HL-60/S4 treated with retinoic acid at 250 ng/mL for 4 days and 3 days (cell line): Measurements from ENCODE around the gene CYP27B1.

Experiments used
- in situ Hi-C: fragments of 300-500 bp; cut with MboI; formaldehyde crosslinking; loops from 2 replicates; pipeline ENCODE4 v1.7.0; 2022; ENCODE audit warnings: low sequenced_read_pairs

Gene CYP27B1

DNA sequence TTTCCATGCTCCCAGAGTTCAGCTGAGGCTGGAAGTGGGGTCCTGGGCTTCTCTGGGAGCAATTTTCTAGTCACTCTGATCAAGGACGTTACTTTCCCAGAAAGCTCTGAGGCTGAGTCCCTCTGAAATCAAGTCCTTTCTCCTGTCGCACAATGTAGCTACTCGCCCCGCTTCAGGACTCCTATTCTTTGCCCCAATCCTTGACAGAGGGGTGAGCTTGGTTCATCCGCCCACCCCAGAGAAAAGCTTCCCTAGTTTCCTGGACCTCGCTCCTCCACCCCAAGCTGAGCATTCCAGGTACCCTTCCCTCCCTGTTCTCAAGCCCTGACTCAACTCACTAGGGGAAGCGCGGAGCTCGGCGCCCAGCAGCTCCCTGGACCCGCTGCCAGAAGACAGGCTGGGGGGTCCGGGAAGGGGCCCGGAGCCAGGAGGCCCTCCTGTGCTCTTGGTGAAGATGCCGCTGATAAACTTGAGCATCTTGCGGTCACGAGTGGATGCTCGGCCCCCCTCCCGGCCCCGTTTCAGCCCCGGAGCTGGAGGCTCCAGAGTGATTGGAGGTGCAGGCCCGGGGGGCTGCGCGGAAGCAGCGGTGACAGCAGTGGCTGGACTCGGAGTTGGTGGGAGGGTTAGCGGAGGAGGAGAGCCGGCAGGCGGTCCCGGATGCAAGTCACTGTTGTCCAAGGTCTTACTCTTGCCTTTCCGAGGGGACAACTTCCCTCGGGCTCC lies 30.0 kb downstream of the CYP27B1 start:
- in situ Hi-C loops: no loop called here

- in situ Hi-C loops: no loop called here
Measured at GRCh38 chr12:57735952-57736740, 30.7 kb downstream of the CYP27B1 start.

- in situ Hi-C loops: no loop called here
Measured at GRCh38 chr12:57735198-57735855, 31.6 kb downstream of the CYP27B1 start.

DNA sequence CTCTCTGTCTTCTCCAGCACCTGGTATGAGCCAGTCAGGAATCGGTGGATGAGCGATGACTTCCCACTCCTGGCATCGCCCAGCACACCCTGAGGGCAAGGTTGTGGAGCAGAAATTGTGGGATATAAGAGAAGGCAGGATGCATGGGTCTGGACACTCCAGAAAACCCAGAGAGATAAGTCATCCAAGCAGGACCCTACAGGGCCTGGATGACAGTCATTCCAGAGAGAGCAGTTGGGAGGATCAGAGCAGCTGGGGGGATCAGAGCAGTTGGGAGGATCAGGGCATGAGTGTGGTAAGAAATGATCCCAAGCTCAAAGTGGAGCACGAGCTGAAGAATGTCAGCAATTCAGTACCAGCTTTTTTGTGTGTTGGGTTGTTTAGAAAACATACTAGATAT lies 32.3 kb downstream of the CYP27B1 start:
- in situ Hi-C loops: no loop called here

DNA sequence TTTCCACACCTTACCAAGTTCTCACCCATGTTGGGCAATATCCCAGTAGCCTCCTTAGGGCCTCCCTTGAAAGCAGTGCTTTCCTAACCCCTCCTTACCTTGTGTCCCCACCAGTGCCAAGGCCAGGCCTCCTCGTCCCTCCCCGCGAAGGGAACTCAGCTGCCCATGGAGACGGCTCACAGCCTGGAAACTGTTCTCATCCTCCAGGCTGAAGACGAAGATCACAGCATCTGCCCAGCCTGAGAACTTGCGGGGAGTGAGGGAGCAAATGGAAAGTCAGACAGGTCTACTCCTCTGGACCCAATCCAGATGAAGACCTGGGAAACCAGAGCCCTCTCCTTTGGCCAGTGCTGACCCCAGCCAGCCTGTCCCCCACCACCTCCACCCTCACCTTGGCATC lies 33.0 kb downstream of the CYP27B1 start:
- in situ Hi-C loops: no loop called here

GRCh38 chr12:57732726-57733593 lies 33.9 kb downstream of the CYP27B1 start:
- in situ Hi-C loops: no loop called here

GRCh38 chr12:57732270-57732669 lies 34.6 kb downstream of the CYP27B1 start:
- in situ Hi-C loops: no loop called here

DNA sequence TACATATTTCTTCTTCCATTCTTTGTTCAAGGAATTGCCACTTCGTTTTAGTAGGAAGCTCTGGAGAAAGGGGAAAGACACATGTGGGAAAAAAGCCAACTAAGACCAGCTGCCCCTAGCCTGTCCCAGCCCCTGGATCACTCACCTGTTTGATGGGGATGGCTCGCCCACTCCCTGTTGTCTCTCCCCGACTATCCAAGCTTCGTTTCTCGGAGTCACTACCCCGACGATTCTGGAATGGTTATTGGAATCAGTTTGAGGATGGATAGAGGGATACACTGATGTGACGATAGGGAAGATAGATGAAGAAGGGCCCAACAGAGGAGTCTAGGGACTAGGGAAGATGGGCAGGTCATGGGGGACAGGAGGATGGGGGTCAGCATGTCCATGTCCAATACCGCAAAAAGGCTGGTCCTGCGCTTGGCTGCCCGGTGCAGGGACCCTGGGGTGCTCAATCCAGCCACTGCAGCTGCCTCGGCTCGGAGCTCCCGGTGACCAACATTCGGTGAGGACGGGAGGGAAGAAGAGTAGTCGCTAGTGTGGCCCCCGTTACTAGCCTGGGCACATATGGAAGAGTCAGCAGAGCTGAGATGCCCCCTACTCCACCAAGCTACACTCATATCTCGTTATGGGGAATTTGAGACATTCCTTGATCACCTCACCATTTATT lies 35.3 kb downstream of the CYP27B1 start:
- in situ Hi-C loops: no loop called here

- in situ Hi-C loops: no loop called here
Measured at GRCh38 chr12:57730336-57731067, 36.4 kb downstream of the CYP27B1 start.

DNA sequence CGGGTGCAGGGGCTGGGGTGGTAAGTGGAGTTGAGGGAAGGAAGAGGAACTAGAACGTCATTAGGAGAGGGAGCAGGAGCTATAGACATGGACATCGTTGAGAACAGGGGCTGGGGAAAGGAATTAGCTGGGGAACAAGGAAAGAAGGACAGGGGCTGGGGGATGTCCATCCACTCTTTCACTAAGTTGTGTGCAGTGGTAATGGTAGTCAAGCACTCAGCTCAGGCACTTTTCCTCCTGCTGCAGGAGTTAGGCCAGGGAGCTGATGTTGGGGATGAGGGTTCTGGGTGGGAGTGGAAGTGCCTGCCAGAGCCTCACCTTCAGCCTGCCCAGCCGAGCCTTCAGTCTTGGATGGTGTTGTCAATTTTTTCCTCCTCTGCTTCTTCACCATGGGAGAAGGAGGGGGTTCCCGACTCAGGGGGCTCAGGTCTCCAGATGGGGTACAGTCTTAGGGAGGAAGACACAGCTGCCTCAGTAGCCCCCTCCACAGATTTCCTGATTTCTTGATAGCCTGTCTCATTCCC lies 37.5 kb downstream of the CYP27B1 start:
- in situ Hi-C loops: no loop called here

- in situ Hi-C loops: no loop called here
Measured at GRCh38 chr12:57727758-57728395, 39.0 kb downstream of the CYP27B1 start.

DNA sequence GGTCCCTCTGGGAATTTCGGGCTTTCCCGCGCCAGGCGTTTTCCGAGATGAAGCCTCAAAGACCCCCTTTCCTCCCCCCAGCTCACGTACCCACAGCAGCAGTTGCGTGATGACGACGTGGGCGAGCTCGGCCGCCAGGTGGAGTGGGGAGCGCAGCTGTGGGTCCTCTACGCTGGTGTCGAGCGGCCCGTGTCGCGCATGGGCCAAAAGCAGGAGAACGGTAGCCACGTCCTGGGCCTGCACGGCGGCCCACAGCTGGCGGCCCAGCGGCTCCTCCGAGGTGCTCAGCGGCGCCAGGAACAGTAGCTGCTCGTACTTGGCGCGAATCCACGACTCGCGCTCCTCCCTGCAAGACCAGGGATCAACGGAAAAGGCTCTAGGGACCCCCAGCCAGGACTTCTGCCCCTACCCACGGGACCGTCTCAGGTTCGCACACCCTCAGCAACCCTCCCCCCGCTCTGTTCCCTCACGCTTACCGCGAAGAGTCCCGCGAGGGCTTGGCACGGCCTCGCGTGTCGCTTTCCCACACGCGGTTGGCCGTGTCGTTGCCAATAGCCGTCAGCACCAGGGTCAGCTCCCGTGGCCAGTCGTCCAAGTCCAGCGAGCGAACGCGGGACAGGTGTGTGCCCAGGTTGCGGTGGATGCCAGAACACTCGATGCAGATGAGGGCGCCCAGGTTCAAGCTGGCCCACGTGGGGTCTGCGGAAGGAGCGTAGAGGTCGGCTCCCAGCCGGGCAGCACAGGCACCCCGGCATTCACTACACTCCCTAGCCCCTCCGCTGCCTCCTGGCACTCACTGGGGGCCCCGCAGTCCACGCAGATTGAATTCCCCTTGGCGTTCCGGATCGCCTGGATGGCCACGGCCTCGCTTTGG lies 39.8 kb downstream of the CYP27B1 start:
- in situ Hi-C loops: no loop called here

DNA sequence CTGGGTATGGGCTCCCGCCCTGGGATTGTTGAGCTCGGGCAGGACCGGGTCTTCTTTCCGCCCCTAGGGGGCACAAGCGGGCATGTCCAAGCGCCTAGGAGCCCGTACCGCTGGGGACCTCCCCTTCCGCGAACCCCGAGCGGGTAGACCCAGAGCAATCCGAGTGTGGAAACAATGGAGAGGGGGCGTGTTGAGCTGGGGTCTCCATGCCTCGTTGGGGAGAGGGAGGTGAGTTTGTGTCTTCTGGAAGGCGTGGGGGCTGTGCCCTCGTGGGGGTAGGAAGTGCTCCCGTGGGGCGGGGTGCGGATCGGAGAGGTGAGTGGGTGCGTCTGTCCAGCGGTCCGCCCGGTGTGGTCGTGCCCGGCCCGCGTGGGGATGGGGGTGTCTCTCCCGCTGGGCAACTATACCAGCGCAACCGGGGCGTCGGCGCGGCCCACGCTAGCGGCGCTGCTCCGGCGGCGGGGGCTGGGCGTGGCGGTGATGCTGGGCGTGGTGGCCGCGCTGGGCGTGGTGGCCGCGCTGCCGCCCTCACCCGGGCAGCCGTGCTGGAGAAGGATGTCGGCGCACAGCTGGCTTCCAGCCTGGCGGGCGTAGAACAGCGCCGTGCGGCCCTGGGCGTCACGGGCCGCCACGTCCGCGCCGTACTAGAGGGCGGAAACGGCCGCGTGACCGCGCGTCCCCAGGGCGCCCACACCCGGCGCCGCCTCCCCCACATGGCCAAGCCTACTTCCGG lies 40.6 kb downstream of the CYP27B1 start:
- in situ Hi-C loops: no loop called here

DNA sequence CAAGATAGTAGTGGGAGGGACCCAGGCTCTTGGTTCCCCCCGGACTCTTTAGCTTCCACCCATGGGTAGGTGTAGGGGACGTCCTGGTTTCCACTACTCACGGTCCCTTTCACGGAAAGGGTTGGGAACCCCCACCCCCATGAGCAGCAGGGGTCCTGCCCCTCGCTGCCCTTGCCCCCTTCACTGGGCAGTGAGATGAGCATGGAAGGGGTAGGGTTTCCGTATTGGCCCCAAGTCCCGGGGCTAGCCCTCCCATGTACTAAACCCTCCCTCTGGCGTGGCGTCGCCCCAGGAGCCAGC lies 41.1 kb downstream of the CYP27B1 start:
- in situ Hi-C loops: no loop called here

DNA sequence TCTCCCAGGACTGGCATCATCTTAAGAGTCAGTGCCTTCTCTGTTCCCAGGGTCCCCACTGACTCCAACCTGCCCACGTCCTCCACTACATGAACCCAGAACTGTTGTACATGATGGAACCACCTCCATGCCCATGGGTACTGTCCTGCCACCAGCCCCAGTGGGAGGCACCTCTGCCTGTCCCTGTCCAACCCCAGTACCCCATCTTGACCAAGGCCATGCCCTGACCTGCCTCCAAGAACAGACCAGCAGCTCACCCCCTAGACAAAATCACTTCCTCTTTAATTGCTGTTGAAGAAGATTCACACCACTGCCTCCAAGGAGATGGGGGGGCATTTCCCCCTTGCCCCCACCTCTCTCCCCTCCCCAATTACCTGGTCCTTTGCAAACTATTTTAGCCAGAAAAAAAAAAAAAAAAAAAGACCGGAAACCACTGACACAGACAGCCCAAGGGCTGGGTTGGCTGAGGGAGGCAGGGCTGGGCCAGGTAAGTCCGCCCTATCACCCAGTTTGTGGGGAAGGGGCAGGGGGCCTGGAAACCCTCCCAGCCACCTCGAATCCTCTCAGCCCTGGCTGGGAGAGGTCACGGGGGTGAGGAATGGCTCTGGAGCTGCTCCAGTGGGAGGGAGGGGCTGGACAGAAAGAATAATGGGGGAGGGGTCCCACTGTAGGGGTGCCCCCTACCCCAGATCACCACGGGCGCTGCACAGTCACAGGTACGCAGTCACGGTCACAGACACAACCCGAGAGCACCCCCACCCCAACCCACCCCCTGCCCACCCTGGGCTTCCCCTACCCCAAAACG lies 41.7 kb downstream of the CYP27B1 start:
- in situ Hi-C loops: no loop called here

- in situ Hi-C loops: no loop called here
Measured at GRCh38 chr12:57724003-57724935, 42.6 kb downstream of the CYP27B1 start.
